Aorta (tissue), 5 donors: ENCODE results near the gene MST1. TPM values are rescaled to one million over a fixed set of nuclear protein-coding genes. Genes with fewer than 3 reads are reported as not detected.

ENCODE experiments used
- ATAC-seq: fragments of 200-7000 bp; cut with Tn5 transposase; one replicate; pipeline ENCODE4 v1.9.1; 2022; ENCODE audit warnings: moderate library complexity; ENCODE audit not compliant: low FRiP score
- DNase-seq, 2 donors: peaks; one replicate each; pipeline ENCODE4 v3.0.0-alpha.2; 2020
- H3K27ac ChIP-seq, 2 donors: one replicate each; pipeline ENCODE4 v1.5.1; 2013; ENCODE audit warnings: low read length in 2 of 2, mild to moderate bottlenecking in 2 of 2, moderate library complexity in 2 of 2, control low read depth in 1 of 2, inconsistent platforms in 1 of 2, low read depth in 1 of 2
- H3K27me3 ChIP-seq, 2 donors: one replicate each; pipeline ENCODE4 v1.6.1; 2013; ENCODE audit warnings: control low read depth in 1 of 2, low read length in 1 of 2, mild to moderate bottlenecking in 1 of 2, moderate library complexity in 1 of 2; ENCODE audit not compliant: insufficient read depth in 2 of 2, control insufficient read depth in 1 of 2
- H3K36me3 ChIP-seq, 2 donors: one replicate each; pipeline ENCODE4 v1.6.1; 2013; ENCODE audit warnings: control low read depth in 1 of 2, low read length in 1 of 2, mild to moderate bottlenecking in 1 of 2; ENCODE audit not compliant: insufficient read depth in 2 of 2, control insufficient read depth in 1 of 2
- H3K4me1 ChIP-seq, 2 donors: one replicate each; pipeline ENCODE4 v1.6.1; 2013; ENCODE audit warnings: low read length in 2 of 2, control low read depth in 1 of 2, mild to moderate bottlenecking in 1 of 2, moderate library complexity in 1 of 2; ENCODE audit not compliant: insufficient read depth in 2 of 2, control insufficient read depth in 1 of 2
- H3K4me3 ChIP-seq, 2 donors: one replicate each; pipeline ENCODE4 v1.5.1; 2013; ENCODE audit warnings: low read length in 2 of 2, control low read depth in 1 of 2, mild to moderate bottlenecking in 1 of 2
- H3K9me3 ChIP-seq: one replicate; pipeline ENCODE4 v1.6.1; 2013; ENCODE audit warnings: mild to moderate bottlenecking, low read length; ENCODE audit not compliant: control insufficient read depth
- WGBS, 2 donors: extraction: QIAGEN DNeasy Blood & Tissue Kit; methylation state at CpG; one replicate each; pipeline ENCODE4 v1.1.7; 2013; 5-methylcytosine and 5-hydroxymethylcytosine counted together
- intact Hi-C, 2 donors: fragments of 100-400 bp; cut with DNase I; formaldehyde crosslinking; loops; one replicate each; pipeline versions ENCODE4 v1.14.2 to v1.15.0; 2022
- polyA plus RNA-seq, 2 donors: library from polyadenylated mRNA; stranded (reverse); fragments of 200-250 nt; gene quantifications; one replicate each; pipeline ENCODE4 v1.2.3, GENCODE V29; 2013
- total RNA-seq, 2 donors: library from RNA; stranded (reverse); fragmentation: NEBNext Ultra II Directional; extraction: Animal tissue kit (Norgen Biotek cat#: 25700); gene quantifications; one replicate each; pipeline ENCODE4 v1.2.1, GENCODE V29; 2021
- donor health status: healthy with polysubstance abuse.
- donor health status: Bipolar disorder and iron deficiency.
- donor health status: DM: no; HTN: no; CAD: no.
- donor health status: DM: no; HTN: no; CAD: no.
- donor health status: DM: yes; HTN: yes; CAD: no.

MST1 gene
- total and polyA plus RNA-seq, 4 donors = 4.5 to 64.7 (median 11.1) TPM

GRCh38 chr3:49648354-49649019 is 40.8 kb downstream of the MST1 start:
- Histone ChIP-seq H3K4me1 (no peaks in the 10 kb centered on the region), H3K4me3 (no peak overlapping the region), H3K27ac (no peak overlapping the region), H3K36me3 (no peaks in the 10 kb centered on the region), H3K27me3 (no peaks in the 10 kb centered on the region), H3K9me3 (no peaks in the 10 kb centered on the region)
- intact Hi-C loops = no loop called here
- DNase-seq (no peak), ATAC-seq (no peak)
- WGBS, 2 donors = 71 to 79% methylated on average over 3 of the region's 3 CpGs

- H3K4me3 ChIP-seq = no peak overlapping the region
- no peak overlapping the region for H3K27ac ChIP-seq
- no peak for ATAC-seq
- intact Hi-C loops = no loop called here
- 13 to 28% methylated on average over 1 to 2 of the region's 2 CpGs for WGBS, 2 donors
- H3K27me3 ChIP-seq = no peaks in the 10 kb centered on the region
- no peaks in the 10 kb centered on the region for H3K36me3 ChIP-seq
- H3K4me1 ChIP-seq = no peaks in the 10 kb centered on the region
- no peaks in the 10 kb centered on the region for H3K9me3 ChIP-seq
- no peak for DNase-seq
Measured at GRCh38 chr3:49647741-49648140, 41.5 kb downstream of the MST1 start.

GRCh38 chr3:49646236-49646635 is 43.0 kb downstream of the MST1 start:
- Histone ChIP-seq H3K4me1 (no peaks in the 10 kb centered on the region), H3K9me3 (no peaks in the 10 kb centered on the region), H3K4me3 (no peak overlapping the region), H3K27ac (no peak overlapping the region), H3K36me3 (no peaks in the 10 kb centered on the region), H3K27me3 (no peaks in the 10 kb centered on the region)
- DNase-seq = no peak
- 81 to 87% methylated on average over 3 of the region's 3 CpGs for WGBS, 2 donors
- ATAC-seq = no peak
- intact Hi-C loops = no loop called here

GRCh38 chr3:49644684-49645083 is 44.6 kb downstream of the MST1 start:
- no peak overlapping the region for H3K4me3 ChIP-seq
- DNase-seq (no peak), ATAC-seq (no peak)
- no peak overlapping the region for H3K27ac ChIP-seq
- intact Hi-C loops = no loop called here
- 75 to 79% methylated on average over 8 of the region's 8 CpGs for WGBS, 2 donors
- H3K36me3 ChIP-seq = no peaks in the 10 kb centered on the region
- H3K27me3 ChIP-seq = no peaks in the 10 kb centered on the region
- no peaks in the 10 kb centered on the region for H3K4me1 ChIP-seq
- no peaks in the 10 kb centered on the region for H3K9me3 ChIP-seq

GRCh38 chr3:49642708-49643145 is 46.5 kb downstream of the MST1 start:
- H3K4me1 ChIP-seq = no peaks in the 10 kb centered on the region
- WGBS, 2 donors = 90 to 93% methylated on average over 9 of the region's 9 CpGs
- ATAC-seq (no peak), DNase-seq (no peak)
- no peaks in the 10 kb centered on the region for H3K36me3 ChIP-seq
- no peaks in the 10 kb centered on the region for H3K9me3 ChIP-seq
- H3K4me3 ChIP-seq = no peak overlapping the region
- no peaks in the 10 kb centered on the region for H3K27me3 ChIP-seq
- no peak overlapping the region for H3K27ac ChIP-seq
- intact Hi-C loops = no loop called here

- intact Hi-C loops = no loop called here
- WGBS, 2 donors = 95 to 96% methylated on average over 14 of the region's 14 CpGs
Measured at GRCh38 chr3:49641921-49642707, 47.2 kb downstream of the MST1 start.

GRCh38 chr3:49641292-49641691 is 48.0 kb downstream of the MST1 start:
- H3K36me3 ChIP-seq = no peaks in the 10 kb centered on the region
- H3K9me3 ChIP-seq = no peaks in the 10 kb centered on the region
- intact Hi-C loops = no loop called here
- H3K27ac ChIP-seq = no peak overlapping the region
- H3K4me1 ChIP-seq = no peaks in the 10 kb centered on the region
- no peak for DNase-seq
- ATAC-seq = no peak
- H3K4me3 ChIP-seq = no peak overlapping the region
- 64 to 72% methylated on average over 7 of the region's 7 CpGs for WGBS, 2 donors
- no peaks in the 10 kb centered on the region for H3K27me3 ChIP-seq

More at GRCh38 chr3:49641921-49642707, 47.2 kb downstream of the MST1 start:
- H3K4me3 ChIP-seq = no peak overlapping the region
- ATAC-seq (no peak), DNase-seq (peak in 1 of 2 donors; percentile 24)
- H3K36me3 ChIP-seq = no peaks in the 10 kb centered on the region
- no peak overlapping the region for H3K27ac ChIP-seq
- H3K9me3 ChIP-seq = no peaks in the 10 kb centered on the region
- H3K27me3 ChIP-seq = no peaks in the 10 kb centered on the region
- H3K4me1 ChIP-seq = no peaks in the 10 kb centered on the region

- 64 to 66% methylated on average over 2 of the region's 2 CpGs for WGBS, 2 donors
- peak in 1 of 2 donors; percentile 21 for DNase-seq
- no peak overlapping the region for H3K4me3 ChIP-seq
- no peaks in the 10 kb centered on the region for H3K4me1 ChIP-seq
- no peaks in the 10 kb centered on the region for H3K36me3 ChIP-seq
- intact Hi-C loops = no loop called here
- no peaks in the 10 kb centered on the region for H3K27me3 ChIP-seq
- ATAC-seq = no peak
- H3K9me3 ChIP-seq = no peaks in the 10 kb centered on the region
- no peak overlapping the region for H3K27ac ChIP-seq
Measured at GRCh38 chr3:49639551-49639950, 49.7 kb downstream of the MST1 start.

- Histone ChIP-seq H3K27ac (peak overlapping the region in 1 of 2 donors; percentile 52), H3K27me3 (no peaks in the 10 kb centered on the region), H3K9me3 (no peaks in the 10 kb centered on the region), H3K36me3 (no peaks in the 10 kb centered on the region), H3K4me1 (no peaks in the 10 kb centered on the region), H3K4me3 (no peak overlapping the region)
- intact Hi-C loops = no loop called here
- ATAC-seq = peak; percentile 77
- DNase-seq = peak; percentile 79 to 87
- 20 to 23% methylated on average over 8 of the region's 8 CpGs for WGBS, 2 donors
Measured at GRCh38 chr3:49638445-49638844, 50.8 kb downstream of the MST1 start.
